K562 (cell line): Measurements from ENCODE around the gene CCDC124. TPM values are rescaled to one million over a fixed set of nuclear protein-coding genes. Genes with fewer than 3 reads are reported as not detected.
A peak's percentile ranks its signal among the peaks of the same experiment; 100 is the strongest.

Experiments
- ATAC-seq: fragments of 200-7000 bp; cut with Tn5 transposase; 3 replicates; pipeline ENCODE4 v1.9.1; 2020; ENCODE audit warnings: moderate library complexity
- BruUV-seq: library from RNA; stranded (reverse); fragments of 400-500 nt; replicated peaks from 2 replicates; lab custom pipeline; 2021; lab: Mats Ljungman, UMichigan
- CTCF ChIA-PET: fragments of 300-600 bp; formaldehyde crosslinking; extraction: SDS; loops from one replicate; lab custom pipeline; 2021; ENCODE audit warnings: low intra/inter-chr PET ratio; lab: Yijun Ruan, JAX
- POLR2A ChIA-PET: fragments of 300-600, 350-650 bp; sonication (Branson Sonifier 250); formaldehyde crosslinking; extraction: SDS; loops from one replicate; lab custom pipeline; 2021; ENCODE audit warnings: antibody characterized with exemption, inconsistent platforms; lab: Yijun Ruan, JAX
- DNase-seq, 4 experiments: peaks; one replicate each; pipeline versions ENCODE4 v3.0.0 to v3.0.0-alpha.2; 2011 to 2018; ENCODE audit warnings: low spot score in 3 of 4, mixed read lengths in 3 of 4; ENCODE audit errors: extremely low read depth in 1 of 4
- FAIRE-seq: peaks from 2 replicates; lab custom pipeline; 2011; peaks lifted over from hg19 to GRCh38; lab: Jason Lieb, UNC
- H2AFZ ChIP-seq: 2 replicates; pipeline ENCODE4 v1.6.0; 2011; ENCODE audit warnings: low read depth, low read length, control low read depth, inconsistent platforms
- H3K27ac ChIP-seq: fragments of 200-600 bp; 3 replicates; pipeline ENCODE4 v1.8.0; 2011; ENCODE audit warnings: low read depth, mild to moderate bottlenecking, control low read depth, inconsistent platforms, low read length, moderate library complexity, mixed read lengths; ENCODE audit errors: extremely low read depth
- H3K27me3 ChIP-seq, 2 experiments: fragments of 300-600 bp in 1 of 2; 2 replicates in 1 of 2; 3 replicates in 1 of 2; pipeline versions ENCODE4 v1.6.0 to v1.8.0; 2011; ENCODE audit warnings: inconsistent platforms in 2 of 2, low read length in 2 of 2, mild to moderate bottlenecking in 1 of 2, mixed read lengths in 1 of 2, moderate library complexity in 1 of 2; ENCODE audit not compliant: control insufficient read depth in 2 of 2, insufficient read depth in 2 of 2
- H3K36me3 ChIP-seq: fragments of 300-600 bp; 3 replicates; pipeline ENCODE4 v1.8.0; 2011; ENCODE audit warnings: mild to moderate bottlenecking, low read length, inconsistent platforms; ENCODE audit not compliant: control insufficient read depth, insufficient read depth
- H3K4me1 ChIP-seq, 2 experiments: fragments of 200-600 bp in 1 of 2; replicated peaks in 1 of 2; 2 replicates in 1 of 2; 3 replicates in 1 of 2; pipeline versions ENCODE4 v1.5.1 to v1.8.0; 2011; ENCODE audit warnings: inconsistent platforms in 2 of 2, low read length in 2 of 2, mild to moderate bottlenecking in 1 of 2, mixed read lengths in 1 of 2, moderate library complexity in 1 of 2; ENCODE audit not compliant: control insufficient read depth in 2 of 2, insufficient read depth in 2 of 2
- H3K4me2 ChIP-seq: 2 replicates; pipeline ENCODE4 v1.6.1; 2011; ENCODE audit warnings: low read length, control low read depth, inconsistent platforms, mixed read lengths; ENCODE audit not compliant: insufficient read depth
- H3K4me3 ChIP-seq: fragments of 200-600 bp; sonication (generic), shearing (Covaris generic); 2 replicates; pipeline ENCODE4 v1.5.1; 2016; ENCODE audit warnings: control low read depth, inconsistent platforms
- H3K79me2 ChIP-seq: fragments of 200-600 bp; 3 replicates; pipeline ENCODE4 v1.8.0; 2011; ENCODE audit warnings: low read length, inconsistent platforms; ENCODE audit not compliant: control insufficient read depth, insufficient read depth
- H3K9ac ChIP-seq, 2 experiments: 2 replicates each; pipeline versions ENCODE4 v1.6.0 to v1.6.1; 2011; ENCODE audit warnings: low read depth in 2 of 2, low read length in 2 of 2, control low read depth in 1 of 2, inconsistent platforms in 1 of 2, mild to moderate bottlenecking in 1 of 2, mixed read lengths in 1 of 2; ENCODE audit not compliant: insufficient read depth in 1 of 2
- H3K9me1 ChIP-seq: one replicate; pipeline ENCODE4 v1.6.0; 2011; ENCODE audit warnings: inconsistent platforms, mild to moderate bottlenecking, low read length, moderate library complexity; ENCODE audit not compliant: control insufficient read depth, insufficient read depth
- H3K9me3 ChIP-seq: replicated peaks from 2 replicates; pipeline ENCODE4 v1.5.1; 2011; ENCODE audit warnings: low read depth, low read length, inconsistent platforms; ENCODE audit not compliant: control insufficient read depth, insufficient read depth
- H4K20me1 ChIP-seq: replicated peaks from 2 replicates; pipeline ENCODE4 v1.6.1; 2011; ENCODE audit warnings: low read length, inconsistent platforms, mixed read lengths; ENCODE audit not compliant: control insufficient read depth, insufficient read depth
- BCOR ChIP-seq: fragments of 450-650 bp; IDR thresholded peaks from 2 replicates; pipeline ENCODE4 v1.6.1; 2016
- HDAC2 ChIP-seq: fragments of 450-650 bp; IDR thresholded peaks from 2 replicates; pipeline ENCODE4 v1.6.1; 2016; ENCODE audit warnings: mild to moderate bottlenecking
- ILF3 ChIP-seq: fragments of 450-650 bp; IDR thresholded peaks from 2 replicates; pipeline ENCODE4 v1.6.1; 2018; ENCODE audit warnings: antibody characterized with exemption, mild to moderate bottlenecking, moderate library complexity, borderline replicate concordance
- KDM1A ChIP-seq, 2 experiments: fragments of 450-650 bp; IDR thresholded peaks; 2 replicates each; pipeline ENCODE4 v1.6.1; 2016; ENCODE audit warnings: mild to moderate bottlenecking in 2 of 2
- PTBP1 ChIP-seq: fragments of 200-400 bp; formaldehyde crosslinking; IDR thresholded peaks from 2 replicates; pipeline ENCODE4 v1.6.1; 2017; ENCODE audit warnings: low read depth, low read length
- RBM25 ChIP-seq: fragments of 200-400 bp; formaldehyde crosslinking; IDR thresholded peaks from 2 replicates; pipeline ENCODE4 v1.6.1; 2018; ENCODE audit warnings: low read length, low read depth, moderate library complexity; ENCODE audit not compliant: severe bottlenecking
- RCOR1 ChIP-seq, 2 experiments: IDR thresholded peaks; 2 replicates each; pipeline ENCODE4 v1.6.1; 2012; ENCODE audit warnings: low read depth in 2 of 2, low read length in 2 of 2, borderline replicate concordance in 1 of 2, improper control_type of control experiment in 1 of 2
- SMAD3 ChIP-seq: fragments of 450-650 bp; formaldehyde crosslinking; conservative IDR thresholded peaks from 2 replicates; pipeline ENCODE4 v1.4.0; 2020; ENCODE audit warnings: mild to moderate bottlenecking
- SMARCA5 ChIP-seq: fragments of 450-650 bp; IDR thresholded peaks from 2 replicates; pipeline ENCODE4 v1.6.1; 2016
- SRSF9 ChIP-seq: fragments of 200-400 bp; formaldehyde crosslinking; IDR thresholded peaks from 2 replicates; pipeline ENCODE4 v1.6.1; 2017; ENCODE audit warnings: low read depth, low read length, borderline replicate concordance
- TARDBP ChIP-seq: fragments of 450-650 bp; IDR thresholded peaks from 2 replicates; pipeline ENCODE4 v1.6.1; 2016
- XRCC3 ChIP-seq: fragments of 450-650 bp; IDR thresholded peaks from 2 replicates; pipeline ENCODE4 v1.6.1; 2017; ENCODE audit warnings: mild to moderate bottlenecking, moderate library complexity
- ZNF583 ChIP-seq: fragments of 250-450 bp; sonication (Bioruptor Pico); IDR thresholded peaks from 2 replicates; pipeline ENCODE4 v1.4.0; 2020
- WGBS: fragments of 100-300 bp; shearing (Covaris generic); methylation state at CpG from one replicate; pipeline ENCODE4 v1.1.6; 2016; ENCODE audit warnings: low coverage, mixed read lengths; ENCODE audit not compliant: insufficient coverage; ENCODE audit errors: missing lambda C conversion rate; 5-methylcytosine and 5-hydroxymethylcytosine counted together
- in situ Hi-C: fragments of 300-500 bp; cut with MboI; formaldehyde crosslinking; loops from 4 replicates; pipeline ENCODE4 v1.15.0; 2018; ENCODE audit warnings: inconsistent platforms, mixed read lengths
- intact Hi-C: fragments of 100-400 bp; cut with micrococcal nuclease; formaldehyde crosslinking; loops from 2 replicates; pipeline ENCODE4 v1.14.2; 2022
- polyA plus RNA-seq, 8 experiments: library from polyadenylated mRNA; depleted of rRNA in 4 of 8; stranded (reverse) in 5 of 8; unstranded in 3 of 8; fragments of >200 nt; fragmentation: Nextera tagmentation in 2 of 8; fragmentation: Illumina TruSeq in 1 of 8; extraction: Ambion mirVana in 2 of 8; extraction: Trizol in 1 of 8; gene quantifications; 2 replicates each; pipeline versions ENCODE4 v1.2.1 to v1.2.3, GENCODE V29; 2011 to 2014; ENCODE audit warnings: inconsistent platforms in 1 of 8, missing spikeins in 1 of 8
- total RNA-seq, 7 experiments: library from RNA; depleted of rRNA in 6 of 7; stranded (reverse); fragments of >200 nt in 6 of 7; fragmentation: Illumina TruSeq in 2 of 7; extraction: Trizol in 2 of 7; gene quantifications; 2 replicates each; pipeline versions ENCODE4 v1.2.1 to v1.2.3, GENCODE V29; 2011 to 2021; ENCODE audit warnings: low replicate concordance in 1 of 7
- TF ChIP-seq, protein P1 (sequence below): IDR thresholded peaks from 2 replicates; pipeline ENCODE4 v1.6.1; 2016; ENCODE audit warnings: missing genetic modification characterization, missing compliant biosample characterization

Gene CCDC124
- total and polyA plus RNA-seq, 9 of the 15 experiments (the other 6 are each of a cell fraction or from before 2014, with no cell fraction given) = 5.8 to 234 (median 40.1) TPM

DNA sequence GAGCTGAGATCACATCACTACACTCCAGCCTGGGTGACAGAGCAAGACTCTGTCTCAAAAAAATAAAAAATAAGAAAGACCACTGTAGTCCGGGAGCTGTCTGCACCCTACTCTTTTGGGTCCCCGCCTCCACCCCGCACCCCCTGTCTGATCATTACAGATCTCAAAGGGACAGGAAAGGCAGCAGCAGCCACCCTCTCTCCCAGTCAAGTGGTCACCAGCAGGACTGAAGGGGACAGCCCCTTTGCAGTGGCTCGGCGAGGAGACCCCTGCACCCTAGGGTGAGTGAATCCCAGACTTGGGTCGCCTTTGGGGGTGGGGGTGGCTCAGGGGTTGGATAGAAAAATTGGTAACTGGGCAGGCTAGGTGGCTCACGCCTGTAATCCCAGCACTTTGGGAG lies 21.6 kb downstream of the CCDC124 start:
- POLR2A ChIA-PET = interaction anchor here (1.0 to 2.0 kb wide), 5 partner anchors 9 to 40 kb away, joined by 3 to 14 read pairs (median 5); no protein-coding TSS in a partner anchor
- Histone ChIP-seq H4K20me1 (no peaks in the 10 kb centered on the region), H2AFZ (peak overlapping the region; percentile 84), H3K9me3 (no peaks in the 10 kb centered on the region), H3K27me3 (no peaks in the 10 kb centered on the region), H3K27ac (no peak overlapping the region), H3K79me2 (no peaks in the 10 kb centered on the region), H3K4me1 (peaks cover 48 to 57% of the 10 kb centered on the region in 2 experiments), H3K9me1 (no peaks in the 10 kb centered on the region), H3K4me2 (peak overlapping the region; percentile 76; the same call in 1 of the 2 replicates), H3K36me3 (no peaks in the 10 kb centered on the region), H3K9ac (peak overlapping the region in 1 of 2 experiments; percentile 15; a peak in 2 of 4 replicates), H3K4me3 (no peak overlapping the region)
- FAIRE-seq (no peak), DNase-seq (no peak), ATAC-seq (no peak)
- intact Hi-C loops = no loop called here
- TF ChIP-seq ZNF583 (CRISPR knock-in tag) (0 out of 2 replicates have a peak, but pooled peaks have one; percentile 26), ILF3 (no peak), XRCC3 (no peak)
- CTCF ChIA-PET = no interaction called here
- 63% methylated on average over 7 of the region's 7 CpGs for WGBS
- BruUV-seq = no TSS peak
- in situ Hi-C loops = no loop called here

DNA sequence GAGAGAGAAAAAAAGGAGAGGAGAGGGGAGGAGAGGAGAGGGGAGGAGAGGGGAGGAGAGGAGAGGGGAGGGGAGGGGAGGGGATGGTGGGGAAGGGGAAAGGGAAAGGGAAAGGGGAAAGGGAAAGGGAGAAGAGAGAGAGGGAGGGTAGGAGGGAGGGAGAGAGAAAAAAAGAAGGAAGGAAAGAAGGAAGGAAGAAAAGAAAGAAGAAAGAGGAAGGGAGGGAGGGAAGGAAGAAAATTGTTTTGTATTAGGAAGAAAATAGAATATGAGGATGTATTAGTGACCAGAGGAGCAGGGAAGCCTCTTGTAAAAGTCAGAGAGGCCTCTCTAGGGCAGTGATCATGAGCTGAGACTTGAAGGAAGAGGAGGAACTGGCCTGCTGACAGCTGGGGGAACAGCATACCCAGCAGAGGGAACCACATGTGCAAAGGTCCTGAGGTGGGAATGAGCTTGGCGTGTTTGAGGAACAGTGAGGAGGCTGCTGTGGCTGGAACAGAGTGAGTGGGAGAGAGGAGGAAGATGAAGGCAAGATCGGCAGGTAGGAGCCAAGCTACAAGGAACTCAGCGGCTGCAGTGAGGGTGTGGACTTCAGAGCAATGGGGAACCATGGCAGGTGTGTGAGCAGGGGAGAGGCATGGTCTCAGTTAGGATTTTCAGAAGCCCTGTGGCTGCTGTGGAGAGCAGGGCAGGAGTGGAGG lies 24.5 kb downstream of the CCDC124 start:
- Histone ChIP-seq H3K9ac (peak overlapping the region in 1 of 2 experiments; percentile 54; a peak in 1 of 4 replicates), H3K9me1 (no peaks in the 10 kb centered on the region), H3K36me3 (no peaks in the 10 kb centered on the region), H3K27ac (no peak overlapping the region), H4K20me1 (no peaks in the 10 kb centered on the region), H3K79me2 (no peaks in the 10 kb centered on the region), H2AFZ (no peak overlapping the region), H3K9me3 (no peaks in the 10 kb centered on the region), H3K27me3 (no peaks in the 10 kb centered on the region), H3K4me3 (no peak overlapping the region), H3K4me1 (peaks cover 23 to 32% of the 10 kb centered on the region in 2 experiments), H3K4me2 (no peak overlapping the region)
- WGBS = 14% methylated on average over 3 of the region's 3 CpGs
- POLR2A ChIA-PET = interaction anchor here (0.6 to 2.3 kb wide), 4 partner anchors 12 to 1346 kb away, joined by 3 to 7 read pairs (median 4); no protein-coding TSS in a partner anchor
- intact Hi-C loops (no loop called here), in situ Hi-C loops (no loop called here)
- TF ChIP-seq, protein P1, sequence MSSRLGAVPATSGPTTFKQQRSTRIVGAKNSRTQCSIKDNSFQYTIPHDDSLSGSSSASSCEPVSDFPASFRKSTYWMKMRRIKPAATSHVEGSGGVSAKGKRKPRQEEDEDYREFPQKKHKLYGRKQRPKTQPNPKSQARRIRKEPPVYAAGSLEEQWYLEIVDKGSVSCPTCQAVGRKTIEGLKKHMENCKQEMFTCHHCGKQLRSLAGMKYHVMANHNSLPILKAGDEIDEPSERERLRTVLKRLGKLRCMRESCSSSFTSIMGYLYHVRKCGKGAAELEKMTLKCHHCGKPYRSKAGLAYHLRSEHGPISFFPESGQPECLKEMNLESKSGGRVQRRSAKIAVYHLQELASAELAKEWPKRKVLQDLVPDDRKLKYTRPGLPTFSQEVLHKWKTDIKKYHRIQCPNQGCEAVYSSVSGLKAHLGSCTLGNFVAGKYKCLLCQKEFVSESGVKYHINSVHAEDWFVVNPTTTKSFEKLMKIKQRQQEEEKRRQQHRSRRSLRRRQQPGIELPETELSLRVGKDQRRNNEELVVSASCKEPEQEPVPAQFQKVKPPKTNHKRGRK (tag) = peak; percentile 82
- no peak for TF ChIP-seq SRSF9
- TF ChIP-seq SMAD3 (CRISPR knock-in tag) = no peak
- peak; percentile 87 for TF ChIP-seq BCOR
- TF ChIP-seq PTBP1 = 0 out of 2 replicates have a peak, but pooled peaks have one; percentile 45
- peak; percentile 60 to 68 for TF ChIP-seq KDM1A (IDR thresholded peaks at IDR 0.05)
- TF ChIP-seq TARDBP = no peak
- TF ChIP-seq RBM25 = peak; percentile 3
- peak; percentile 37; the same call in 1 of the 2 replicates for TF ChIP-seq HDAC2
- peak; percentile 92 for TF ChIP-seq SMARCA5
- TF ChIP-seq RCOR1 (IDR thresholded peaks at IDR 0.05; ENCODE audit: borderline replicate concordance in 1 of 2, low read depth in 2 of 2, low read length in 2 of 2) = 0 out of 4 replicates have a peak, but pooled peaks of 1 of the 2 experiments have one; percentile 46
- no peak for ATAC-seq
- FAIRE-seq = no peak
- no peak for DNase-seq
- no TSS peak for BruUV-seq
- CTCF ChIA-PET = no interaction called here
